GM19351 (cell line): Measurements from ENCODE around the gene PIPOX.

ENCODE experiments used
- ATAC-seq: cut with Tn5 transposase; IDR thresholded peaks from one replicate; pipeline ENCODE4 v1.9.1; 2021; ENCODE audit warnings: mild to moderate bottlenecking, moderate library complexity; ENCODE audit not compliant: unreplicated experiment

The PIPOX gene

DNA sequence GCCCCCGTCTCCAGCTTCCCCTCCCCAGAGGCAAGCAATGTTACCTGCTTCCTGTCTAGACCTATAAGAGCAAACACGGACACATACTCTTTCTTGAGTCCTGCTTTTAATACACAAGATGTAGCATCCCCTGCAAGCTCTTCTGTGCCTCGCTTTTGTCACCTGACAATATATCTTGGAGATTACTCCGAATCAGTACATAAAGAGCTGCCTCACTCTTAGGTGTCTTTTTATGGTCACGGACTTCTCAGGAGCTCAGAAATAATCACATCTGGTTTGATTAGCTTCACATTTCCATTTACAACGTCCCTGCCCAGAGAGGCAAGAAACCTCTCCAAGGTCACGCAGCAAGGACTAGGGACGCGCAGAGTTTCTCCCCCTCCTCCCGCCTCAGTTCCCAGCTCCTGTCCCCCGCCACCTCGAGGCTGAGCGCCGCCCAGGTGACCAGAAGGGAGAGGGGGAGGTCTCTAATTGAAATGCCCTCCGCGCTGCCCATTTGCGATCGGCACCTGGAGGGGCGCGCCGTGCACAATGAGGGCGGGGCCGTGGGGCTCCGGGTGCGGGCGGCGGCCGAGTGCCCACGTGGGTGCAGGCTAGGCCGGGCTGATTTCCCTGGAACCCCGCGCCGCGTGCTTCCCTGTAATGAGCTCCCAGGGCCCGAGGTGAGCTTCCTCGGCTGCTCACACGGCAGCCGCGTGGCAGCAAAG lies 23.3 kb upstream of the PIPOX start:
- ATAC-seq = no peak

GRCh38 chr17:29020576-29020975 lies 22.4 kb upstream of the PIPOX start:
- ATAC-seq = no peak

DNA sequence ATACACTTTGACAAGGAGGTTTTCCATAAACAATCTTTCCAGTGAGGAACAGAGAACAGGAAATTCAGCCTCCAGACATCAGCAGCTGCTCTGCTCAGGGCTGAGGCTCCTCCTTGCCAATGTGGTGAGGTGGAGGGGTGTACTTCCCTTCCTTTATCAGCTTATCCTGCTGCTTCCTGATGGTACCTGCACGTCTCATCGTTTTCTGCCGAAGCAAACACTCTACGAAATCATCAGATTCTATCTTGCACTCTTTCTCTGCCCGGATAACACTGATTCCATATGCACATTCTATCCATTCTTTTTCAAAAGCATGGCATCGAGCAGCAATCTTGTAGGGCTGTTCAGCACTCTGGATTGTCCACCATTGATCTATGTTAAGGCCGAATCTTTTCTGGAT lies 21.7 kb upstream of the PIPOX start:
- no peak for ATAC-seq

DNA sequence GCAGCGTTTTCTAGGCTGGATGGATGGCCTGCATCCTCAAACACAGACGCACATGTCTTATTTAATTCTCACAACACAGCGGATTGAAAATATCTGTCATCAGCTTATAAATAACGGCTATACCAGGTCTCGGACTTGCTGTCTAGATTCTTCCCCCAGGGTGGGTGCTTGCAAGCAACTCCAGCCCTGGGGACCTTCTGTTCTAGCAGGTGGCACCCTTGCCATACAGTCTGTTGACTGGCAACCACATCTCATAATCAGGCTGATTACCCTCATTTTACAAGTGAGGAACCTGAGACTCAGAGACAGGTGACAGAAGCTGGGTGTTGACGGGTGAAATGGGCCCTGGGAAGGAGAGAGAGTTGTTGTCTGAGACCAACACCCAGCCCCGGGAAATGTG lies 20.9 kb upstream of the PIPOX start:
- ATAC-seq = no peak

DNA sequence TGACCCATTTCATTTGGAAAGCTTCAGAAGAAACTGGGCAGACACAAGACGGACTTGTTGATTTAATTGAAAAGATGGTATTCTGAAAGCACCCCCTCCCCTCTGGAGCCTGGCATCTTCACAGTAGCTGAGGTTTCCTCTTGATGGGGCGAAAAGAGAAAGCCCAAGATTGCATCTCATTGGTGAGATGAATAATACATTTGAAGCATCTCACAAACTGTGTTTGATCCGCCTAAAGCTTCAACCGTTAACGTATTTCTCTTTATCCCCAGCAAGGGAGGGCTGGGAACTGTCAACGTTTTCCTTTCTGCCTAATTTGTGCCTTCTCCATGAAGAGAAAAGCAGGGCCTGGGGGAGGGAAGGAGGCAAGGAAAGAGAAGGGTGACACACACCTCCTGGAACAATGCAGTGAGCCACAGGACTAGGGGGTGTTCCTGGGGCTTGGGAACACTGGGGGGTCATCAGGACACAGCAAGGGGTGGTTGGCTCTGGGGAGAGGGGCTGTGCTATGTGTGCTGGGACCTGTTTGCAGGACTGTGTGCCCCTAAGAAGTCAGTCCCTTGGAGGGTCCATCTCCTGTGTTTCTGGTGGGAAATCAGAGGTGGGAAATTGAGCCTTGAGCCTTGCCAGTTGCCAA lies 18.5 kb upstream of the PIPOX start:
- ATAC-seq = no peak

GRCh38 chr17:29031488-29031887 lies 11.5 kb upstream of the PIPOX start:
- ATAC-seq = no peak

DNA sequence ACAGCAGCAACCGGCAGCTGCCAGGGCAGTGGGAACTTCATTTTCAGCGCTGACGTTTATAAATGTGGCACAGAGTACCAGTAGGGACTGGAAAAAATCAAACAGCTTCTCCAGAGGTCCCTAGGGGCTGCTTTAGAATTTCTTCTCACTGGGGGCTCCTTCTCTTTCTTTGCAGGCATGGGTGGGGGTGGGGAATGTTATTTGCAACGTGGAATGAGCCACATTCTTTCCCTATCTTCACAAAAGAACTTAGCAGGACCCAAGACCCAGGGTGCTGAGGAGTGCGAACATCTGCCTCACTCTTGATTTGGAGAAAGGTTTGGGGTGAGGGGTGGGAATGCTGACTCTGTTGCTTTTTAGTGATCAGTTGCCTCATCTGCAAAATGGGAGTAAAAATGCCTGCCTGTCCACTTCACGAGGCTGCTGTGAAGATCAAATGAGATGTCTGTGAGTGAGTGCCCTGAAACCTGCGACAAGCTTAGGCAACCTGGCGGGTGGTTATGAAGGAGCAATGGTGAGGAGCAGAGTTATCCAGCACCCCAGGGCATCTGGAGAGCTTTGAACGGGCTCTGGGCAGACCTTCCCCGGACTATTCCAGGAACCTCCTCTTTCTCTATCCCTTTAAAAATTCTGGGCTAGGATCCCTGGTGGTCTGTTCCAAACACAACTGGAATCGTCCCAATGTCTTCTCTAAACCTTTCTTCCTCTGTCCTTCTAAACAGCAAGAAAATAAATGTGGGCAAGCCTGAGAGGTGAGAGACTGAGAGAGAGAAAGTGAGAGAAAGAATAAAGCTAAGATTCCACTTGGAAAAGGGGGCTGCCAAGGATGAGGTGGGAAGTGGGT lies 10.7 kb upstream of the PIPOX start:
- ATAC-seq = no peak

GRCh38 chr17:29032857-29033197 lies 10.1 kb upstream of the PIPOX start:
- ATAC-seq = no peak

- ATAC-seq = no peak
Observed at GRCh38 chr17:29034510-29034909, 8.4 kb upstream of the PIPOX start.

DNA sequence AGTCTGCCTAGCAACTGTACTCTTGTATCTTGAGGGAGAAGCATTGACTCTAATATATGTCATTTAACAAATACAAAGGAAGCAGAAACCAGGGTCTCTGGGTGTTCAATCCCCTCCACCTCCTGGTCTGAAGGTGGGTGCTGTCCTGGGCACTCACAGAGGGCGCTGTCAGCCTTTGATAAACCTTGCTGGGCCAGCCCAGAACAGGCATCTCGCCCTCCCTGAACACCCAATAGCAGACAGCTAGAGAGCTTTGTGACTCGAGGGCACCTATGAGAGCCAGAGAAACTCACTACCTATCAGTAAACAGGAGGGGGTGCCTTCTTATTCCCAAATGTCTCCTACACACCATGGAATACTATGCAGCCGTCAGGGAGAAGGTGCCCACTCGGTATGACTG lies 6.4 kb upstream of the PIPOX start:
- ATAC-seq = no peak

DNA sequence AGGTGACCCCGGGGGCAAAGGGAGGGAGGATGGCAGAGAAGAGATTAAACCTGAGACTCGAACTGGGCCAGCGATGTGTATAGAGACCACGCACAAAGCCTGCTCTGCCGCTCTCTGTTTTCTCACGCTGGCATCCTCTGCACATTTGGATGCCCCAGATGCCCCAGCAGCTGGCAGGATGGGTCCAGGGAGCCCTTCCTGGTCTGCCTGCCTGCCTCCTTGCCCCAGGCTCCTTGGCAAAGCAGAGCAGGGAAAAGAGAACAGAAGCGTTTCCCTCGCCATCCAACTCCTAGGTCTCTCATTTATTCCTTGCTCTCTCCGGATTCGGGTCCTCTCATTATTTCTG lies 5.2 kb upstream of the PIPOX start:
- no peak for ATAC-seq

GRCh38 chr17:29038085-29038795 lies 4.7 kb upstream of the PIPOX start:
- ATAC-seq = no peak

GRCh38 chr17:29039764-29040598 lies 3.0 kb upstream of the PIPOX start:
- no peak for ATAC-seq

DNA sequence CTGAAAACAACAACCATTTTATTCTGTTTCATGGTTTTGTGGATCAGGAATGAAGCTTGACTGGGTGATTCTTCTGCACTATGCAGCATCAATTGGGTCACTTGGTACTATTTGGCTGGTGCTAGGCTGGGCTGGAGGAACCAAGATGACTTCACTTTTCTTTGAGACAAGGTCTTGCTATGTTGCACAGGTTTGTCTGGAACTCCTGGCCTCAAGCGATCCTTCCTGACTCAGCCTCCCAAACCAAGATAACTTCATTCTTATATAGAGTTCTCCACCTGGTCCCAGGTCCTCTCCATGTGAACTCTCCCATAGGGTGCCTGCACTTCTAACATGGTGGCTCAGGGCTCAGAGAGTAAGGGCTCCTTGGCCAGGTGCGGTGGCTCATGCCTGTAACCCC lies 1.9 kb upstream of the PIPOX start:
- ATAC-seq = no peak

GRCh38 chr17:29041571-29041970 lies 1.4 kb upstream of the PIPOX start:
- ATAC-seq = no peak

DNA sequence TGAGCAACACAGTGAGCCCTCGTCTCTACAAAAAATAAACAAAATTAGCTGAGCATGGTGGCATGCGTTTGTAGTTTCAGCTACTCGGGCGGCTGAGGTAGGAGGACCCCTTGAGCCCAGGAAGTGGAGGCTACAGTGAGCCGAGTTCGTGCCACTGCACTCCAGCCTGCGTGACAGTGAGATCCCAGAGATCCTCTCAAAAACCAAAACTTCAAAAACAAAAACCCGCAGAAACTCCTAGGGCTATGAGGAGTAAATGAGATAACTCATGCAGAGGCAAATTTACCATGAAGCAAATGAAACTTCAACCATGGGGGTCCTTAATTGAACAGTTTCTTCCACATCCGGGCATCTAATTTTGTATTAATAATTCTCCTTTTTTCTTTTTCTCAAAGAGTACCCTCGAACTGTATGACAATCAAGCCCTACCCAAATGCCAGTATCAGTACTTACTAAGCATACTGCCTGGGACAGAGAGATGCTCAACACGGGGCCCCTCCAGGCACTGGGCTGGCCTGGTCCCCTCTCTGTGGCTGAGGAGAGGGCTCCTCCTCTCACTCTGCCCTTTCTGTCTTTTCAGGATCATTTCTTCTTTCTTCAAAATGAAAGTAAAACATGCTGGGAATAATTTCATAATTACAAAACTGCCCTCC lies 789 bp upstream of the PIPOX start:
- ATAC-seq = no peak

- no peak for ATAC-seq
Observed at GRCh38 chr17:29043539-29044145, 701 bp downstream of the PIPOX start.

DNA sequence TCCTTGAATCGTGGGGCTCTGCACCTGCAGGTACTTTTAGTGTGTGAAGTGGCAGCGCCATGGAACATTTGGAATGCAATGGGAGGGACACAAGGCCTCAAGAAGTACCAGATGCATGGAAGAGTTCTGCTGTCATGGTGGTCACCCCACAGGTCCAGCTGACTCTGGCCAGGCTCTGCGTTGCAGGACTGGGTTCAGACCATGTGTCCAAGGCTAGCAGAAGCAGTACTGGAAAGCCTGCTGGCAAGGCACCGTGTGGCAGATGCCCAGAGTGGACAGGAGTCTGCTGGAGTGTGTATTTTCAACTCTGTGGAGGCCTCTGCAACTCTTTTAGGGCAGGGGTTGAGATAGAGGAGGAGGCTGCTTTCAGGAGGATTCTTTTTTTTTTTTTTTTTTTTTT lies 2.1 kb downstream of the PIPOX start:
- ATAC-seq = no peak

GRCh38 chr17:29045734-29046472 lies 3.0 kb downstream of the PIPOX start:
- no peak for ATAC-seq
